PC-9 (cell line): Measurements from ENCODE around the gene NEURL1B.

Experiments
- EZH2 ChIP-seq: fragments of 200-600 bp; sonication (generic); IDR thresholded peaks from 2 replicates; pipeline ENCODE4 v1.8.0; 2017; ENCODE audit warnings: antibody characterized with exemption, low read depth
- TF ChIP-seq, protein P1 (sequence below): fragments of 200-600 bp; sonication (generic); conservative IDR thresholded peaks from 2 replicates; pipeline ENCODE4 v1.6.1; 2017; ENCODE audit warnings: mixed run types, antibody characterized with exemption, mild to moderate bottlenecking, moderate library complexity

DNA sequence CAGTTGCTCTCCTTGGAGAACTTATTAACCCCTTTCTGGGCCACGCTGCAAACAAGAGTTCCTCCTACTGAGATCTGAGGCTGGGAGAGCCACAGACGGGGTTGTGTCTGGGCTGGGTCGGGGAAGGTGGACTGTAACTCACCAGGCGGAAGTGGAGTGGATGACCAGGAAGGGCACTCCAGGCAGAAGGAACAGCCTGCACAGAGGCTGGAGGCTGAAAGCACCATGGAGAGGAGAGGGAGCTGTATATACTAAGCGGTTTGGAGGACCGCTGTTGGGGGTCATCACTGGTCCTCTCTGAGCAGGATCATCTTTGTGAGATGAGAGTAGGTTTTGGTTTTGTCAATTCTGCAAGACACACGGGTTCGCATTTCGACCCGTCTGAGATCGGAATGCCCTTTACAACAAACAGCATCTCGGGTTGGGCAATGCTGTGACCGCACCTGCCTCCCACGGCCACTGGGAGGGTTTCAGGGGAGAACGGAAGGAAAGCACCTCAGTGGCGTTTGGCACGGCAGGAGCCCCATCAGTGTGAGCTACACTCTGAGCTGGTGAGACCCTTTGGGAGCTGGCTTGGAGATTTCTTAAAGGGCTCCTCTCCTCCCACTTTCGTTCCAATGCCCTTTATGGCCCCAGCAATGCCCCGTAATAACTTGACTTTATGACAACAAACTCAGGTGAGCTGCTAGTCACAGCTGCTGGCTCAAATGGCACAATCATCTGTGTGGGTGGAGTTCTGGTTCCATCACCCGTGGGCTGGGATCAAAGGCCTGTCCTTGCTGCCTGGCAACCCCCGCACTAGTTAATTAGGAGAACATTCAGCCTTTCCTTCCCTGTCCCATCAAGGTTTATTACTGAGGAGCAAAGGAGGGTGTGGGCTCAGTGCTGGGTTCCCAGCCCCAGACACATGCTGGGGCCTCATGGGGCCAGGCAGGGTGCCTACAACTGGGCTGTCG lies 18.7 kb upstream of the NEURL1B start:
- no peak for TF ChIP-seq EZH2
- TF ChIP-seq, protein P1, sequence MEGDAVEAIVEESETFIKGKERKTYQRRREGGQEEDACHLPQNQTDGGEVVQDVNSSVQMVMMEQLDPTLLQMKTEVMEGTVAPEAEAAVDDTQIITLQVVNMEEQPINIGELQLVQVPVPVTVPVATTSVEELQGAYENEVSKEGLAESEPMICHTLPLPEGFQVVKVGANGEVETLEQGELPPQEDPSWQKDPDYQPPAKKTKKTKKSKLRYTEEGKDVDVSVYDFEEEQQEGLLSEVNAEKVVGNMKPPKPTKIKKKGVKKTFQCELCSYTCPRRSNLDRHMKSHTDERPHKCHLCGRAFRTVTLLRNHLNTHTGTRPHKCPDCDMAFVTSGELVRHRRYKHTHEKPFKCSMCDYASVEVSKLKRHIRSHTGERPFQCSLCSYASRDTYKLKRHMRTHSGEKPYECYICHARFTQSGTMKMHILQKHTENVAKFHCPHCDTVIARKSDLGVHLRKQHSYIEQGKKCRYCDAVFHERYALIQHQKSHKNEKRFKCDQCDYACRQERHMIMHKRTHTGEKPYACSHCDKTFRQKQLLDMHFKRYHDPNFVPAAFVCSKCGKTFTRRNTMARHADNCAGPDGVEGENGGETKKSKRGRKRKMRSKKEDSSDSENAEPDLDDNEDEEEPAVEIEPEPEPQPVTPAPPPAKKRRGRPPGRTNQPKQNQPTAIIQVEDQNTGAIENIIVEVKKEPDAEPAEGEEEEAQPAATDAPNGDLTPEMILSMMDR: no peak
